ENCODE results near the gene EEFSEC.
A peak's percentile ranks its signal among the peaks of the same experiment; 100 is the strongest.

The EEFSEC gene

GRCh38 chr3:128275316-128276145 lies 122.2 kb downstream of the EEFSEC start:
- no peak for DNase-seq

- DNase-seq: no peak
Measured at GRCh38 chr3:128276146-128276435, 122.8 kb downstream of the EEFSEC start.

GRCh38 chr3:128276577-128277183 lies 123.4 kb downstream of the EEFSEC start:
- DNase-seq: no peak

GRCh38 chr3:128277378-128278069 lies 124.2 kb downstream of the EEFSEC start:
- no peak for DNase-seq

DNA sequence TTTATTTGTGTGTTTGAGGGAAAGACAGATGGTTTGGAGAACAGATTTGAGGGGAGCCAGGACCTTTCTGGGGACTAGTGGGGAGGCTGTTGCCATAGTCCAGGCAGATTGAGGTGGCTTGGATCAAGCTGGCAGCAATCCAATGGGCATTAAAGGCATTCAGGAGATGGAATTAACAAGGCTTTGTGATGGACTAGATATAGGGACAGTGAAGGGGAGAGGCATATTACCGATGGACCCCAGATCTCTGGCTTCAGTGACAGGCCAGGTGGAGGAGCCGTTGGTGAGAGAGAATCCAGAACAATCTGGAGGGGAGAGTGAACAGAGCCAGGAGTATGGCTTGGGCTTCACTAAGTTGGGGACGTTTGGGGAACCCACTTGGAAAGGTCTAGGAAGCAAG lies 124.8 kb downstream of the EEFSEC start:
- DNase-seq: no peak

- no peak for DNase-seq
Measured at GRCh38 chr3:128278761-128279600, 125.7 kb downstream of the EEFSEC start.

GRCh38 chr3:128279601-128279880 lies 126.3 kb downstream of the EEFSEC start:
- no peak for DNase-seq

DNA sequence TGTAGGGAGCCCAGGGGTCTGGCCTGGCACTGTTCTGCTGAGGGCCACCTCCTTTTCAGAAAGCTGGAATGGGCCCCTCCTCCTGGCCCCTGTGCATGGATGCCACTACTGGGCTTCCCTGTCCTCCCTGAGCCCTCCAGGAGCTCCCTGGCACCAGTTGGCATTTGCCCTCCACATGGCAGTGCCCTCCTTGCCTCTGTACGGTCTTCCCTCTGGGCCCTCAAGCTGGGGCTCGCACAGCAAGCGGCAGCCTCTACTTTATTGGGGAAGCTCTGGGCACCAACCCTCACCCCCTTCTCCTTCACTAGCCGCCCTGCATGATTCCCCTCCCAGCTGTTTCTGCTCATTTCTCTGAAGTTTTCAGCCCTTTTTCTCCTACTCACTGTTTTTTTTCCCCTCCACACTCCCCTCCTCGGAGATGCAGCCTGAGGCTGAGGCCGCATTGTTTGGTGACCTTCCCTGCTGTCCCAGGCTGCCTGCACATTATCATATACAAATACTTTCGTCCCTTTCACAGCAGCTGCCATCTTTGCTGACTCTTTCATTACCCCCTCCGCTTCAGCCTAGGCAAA lies 127.3 kb downstream of the EEFSEC start:
- no peak for DNase-seq

GRCh38 chr3:128281056-128281455 lies 127.8 kb downstream of the EEFSEC start:
- no peak for DNase-seq

GRCh38 chr3:128281461-128282367 lies 128.4 kb downstream of the EEFSEC start:
- DNase-seq: no peak

GRCh38 chr3:128282380-128283196 lies 129.3 kb downstream of the EEFSEC start:
- no peak for DNase-seq

GRCh38 chr3:128283421-128283820 lies 130.1 kb downstream of the EEFSEC start:
- no peak for DNase-seq

DNA sequence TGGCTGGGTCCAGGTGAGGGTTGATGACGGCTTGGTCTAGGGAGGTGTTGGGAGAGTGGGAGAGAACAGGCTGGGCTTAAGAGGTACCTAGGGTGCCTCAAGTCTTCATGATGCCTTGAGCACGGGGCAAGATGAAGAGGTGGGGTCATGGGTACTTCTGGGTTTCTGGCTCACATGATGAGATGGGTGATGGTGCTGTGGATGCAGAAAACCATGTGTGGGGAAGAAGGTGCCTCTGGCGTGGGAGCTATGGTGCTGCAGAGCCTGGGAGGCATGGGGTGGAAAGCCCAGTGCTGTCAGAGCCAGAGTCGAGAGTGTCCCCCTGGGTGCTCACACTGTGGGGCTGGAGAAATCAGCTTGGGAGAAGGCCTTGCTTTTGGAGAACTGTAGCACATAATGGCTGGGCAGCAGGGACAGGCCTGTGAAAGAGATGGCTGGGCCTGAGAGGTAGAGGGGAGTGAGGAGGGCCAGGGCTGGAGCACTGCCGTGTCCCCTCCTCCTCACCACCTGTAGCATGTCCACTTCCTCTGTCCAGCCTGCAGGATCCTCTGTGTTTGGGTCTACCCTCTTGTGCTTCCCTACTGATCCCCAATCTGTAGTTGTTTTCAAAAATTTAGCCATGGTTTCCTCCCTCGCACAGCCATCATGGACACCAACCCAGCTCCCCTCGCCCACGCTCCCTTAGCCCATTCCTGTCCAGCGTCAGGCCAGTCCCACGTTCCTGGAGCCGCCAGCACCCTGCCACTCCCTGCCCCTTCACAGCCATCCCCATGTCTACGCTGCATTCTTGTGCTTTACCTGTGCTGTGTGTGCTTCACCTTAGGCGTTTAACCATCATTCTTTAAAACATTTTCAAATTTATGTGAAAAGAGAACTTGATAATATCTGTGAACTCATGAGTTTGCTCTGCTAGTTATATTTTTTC lies 132.0 kb downstream of the EEFSEC start:
- no peak for DNase-seq

- DNase-seq: no peak
Measured at GRCh38 chr3:128285967-128286321, 132.7 kb downstream of the EEFSEC start.

DNA sequence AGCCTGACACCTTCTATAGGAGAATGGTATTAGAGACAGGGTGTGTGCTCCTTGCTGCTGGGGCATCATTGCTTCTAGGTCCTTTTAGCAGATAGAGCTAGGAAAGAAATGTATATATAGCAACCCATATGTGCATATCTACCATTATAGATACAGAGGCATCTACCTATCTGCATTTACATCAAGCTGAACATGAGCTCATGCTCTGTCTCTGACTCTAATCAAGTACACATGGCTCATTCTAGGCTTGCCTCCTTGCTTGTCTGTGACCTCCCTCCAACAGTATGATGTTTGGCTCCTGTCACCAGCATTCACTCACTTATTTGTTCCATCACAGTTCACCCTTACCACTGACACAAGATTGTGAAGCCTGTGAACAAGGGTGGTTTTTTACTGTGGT lies 133.4 kb downstream of the EEFSEC start:
- no peak for DNase-seq

- no peak for DNase-seq
Measured at GRCh38 chr3:128287216-128287615, 133.9 kb downstream of the EEFSEC start.

DNA sequence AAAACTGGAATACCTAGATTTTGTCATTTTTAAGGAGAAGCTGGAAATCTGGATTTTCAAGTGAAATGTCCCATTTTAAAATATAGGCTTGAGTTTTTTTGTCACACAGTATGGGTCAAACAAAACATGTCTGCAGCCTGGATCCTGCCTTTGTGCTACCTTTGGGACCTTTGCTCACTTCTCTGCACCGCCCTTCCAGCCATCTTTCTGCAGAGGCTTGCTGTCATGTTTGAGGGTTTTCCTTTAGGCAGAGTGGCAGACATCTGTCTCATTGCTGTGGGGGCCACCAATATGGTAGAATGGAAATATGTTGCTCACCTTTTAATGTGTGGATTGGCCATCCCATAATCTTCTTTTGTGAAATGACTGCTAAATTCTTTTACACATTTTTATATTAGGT lies 136.3 kb downstream of the EEFSEC start:
- no peak for DNase-seq

DNA sequence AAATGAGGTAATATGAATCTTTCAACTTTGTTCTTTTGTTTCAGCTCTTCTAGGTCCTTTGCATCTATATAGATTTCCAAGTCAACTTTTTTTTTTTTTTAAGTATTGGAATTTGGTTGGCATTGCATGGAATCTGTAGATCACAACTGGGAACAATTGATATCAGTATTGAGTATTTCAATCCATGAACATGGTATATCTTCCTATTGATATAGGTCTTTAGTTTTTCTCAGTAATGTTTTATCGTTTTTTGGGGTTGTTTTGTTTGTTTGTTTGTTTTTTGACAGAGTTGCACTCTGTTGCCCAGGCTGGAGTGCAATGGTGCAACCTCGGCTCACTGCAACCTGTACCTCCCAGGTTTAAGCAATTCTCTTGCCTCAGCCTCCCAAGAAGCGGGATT lies 137.2 kb downstream of the EEFSEC start:
- DNase-seq: no peak

GRCh38 chr3:128293930-128294329 lies 140.6 kb downstream of the EEFSEC start:
- DNase-seq: no peak

GRCh38 chr3:128294999-128295468 lies 141.8 kb downstream of the EEFSEC start:
- peak in 1 of 2 donors; percentile 48 for DNase-seq

All from CD4-positive, alpha-beta T cell treated with Interleukin-1 beta for 1 hour (primary cell).